GM19240 (cell line): ENCODE results near the gene TRIP4.
A peak's percentile ranks its signal among the peaks of the same experiment; 100 is the strongest.
"Not testable (repeated sequence)": the region's sequence is repeated elsewhere in the genome, so short reads cannot be mapped to it uniquely, and the experiment has no call there.

ENCODE experiments used
- DNase-seq: peaks from one replicate; pipeline ENCODE4 v3.0.0; 2011; ENCODE audit warnings: low spot score; ENCODE audit not compliant: insufficient read length

The TRIP4 gene

DNA sequence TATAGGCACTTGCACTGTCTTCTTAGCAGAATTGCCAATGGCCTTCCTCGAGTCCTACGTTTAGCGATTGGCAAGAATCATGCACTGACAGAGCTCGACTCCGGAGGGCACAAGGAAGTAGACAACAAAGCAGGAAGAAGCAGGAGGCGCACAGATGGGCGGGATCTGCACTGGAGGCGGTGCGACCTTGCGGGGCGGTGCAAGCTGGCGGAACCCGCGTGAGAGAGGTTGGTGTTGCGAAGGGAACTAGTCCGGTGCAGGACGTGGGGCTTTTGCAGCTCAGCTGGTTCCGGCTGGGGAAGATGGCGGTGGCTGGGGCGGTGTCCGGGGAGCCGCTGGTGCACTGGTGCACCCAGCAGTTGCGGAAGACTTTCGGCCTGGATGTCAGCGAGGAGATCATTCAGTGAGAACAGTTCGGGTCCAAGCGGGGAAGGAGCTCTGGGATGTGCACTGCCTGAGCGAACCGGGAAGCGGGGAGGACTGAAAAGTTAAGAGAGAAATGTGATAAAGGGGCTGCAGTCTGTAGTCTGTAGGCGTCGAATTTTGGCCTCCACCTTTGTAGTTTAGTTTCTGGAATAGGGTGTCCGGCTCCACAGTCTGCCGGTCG lies at the start of gene TRIP4:
TRIP4 (plus strand) TSS at position 275 of the 607 bp plus-strand sequence; CDS start at position 303, 28 bp downstream.
- peak; percentile 77 for DNase-seq

DNA sequence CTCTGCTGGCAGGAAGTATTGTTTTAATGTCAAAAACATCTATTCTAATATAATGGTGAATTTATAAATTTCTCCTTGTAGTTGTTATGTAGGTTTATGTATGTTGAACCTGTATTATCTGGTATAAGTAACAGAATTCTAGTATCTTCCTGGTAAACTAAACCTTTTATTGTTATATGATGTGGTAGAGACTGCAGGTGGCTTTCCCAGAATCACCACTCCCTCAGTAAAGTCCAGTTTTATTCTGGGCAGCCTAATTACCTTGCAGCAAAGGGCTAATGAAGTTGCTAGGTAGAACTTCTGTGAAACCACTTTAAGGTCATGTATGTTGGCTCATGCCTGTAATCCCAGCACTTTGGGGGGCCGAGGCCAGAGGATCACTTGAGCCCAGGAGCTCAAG lies 47.3 kb upstream of the TRIP4 start:
- no peak for DNase-seq

GRCh38 chr15:64341961-64342360 lies 45.7 kb upstream of the TRIP4 start:
- no peak for DNase-seq

DNA sequence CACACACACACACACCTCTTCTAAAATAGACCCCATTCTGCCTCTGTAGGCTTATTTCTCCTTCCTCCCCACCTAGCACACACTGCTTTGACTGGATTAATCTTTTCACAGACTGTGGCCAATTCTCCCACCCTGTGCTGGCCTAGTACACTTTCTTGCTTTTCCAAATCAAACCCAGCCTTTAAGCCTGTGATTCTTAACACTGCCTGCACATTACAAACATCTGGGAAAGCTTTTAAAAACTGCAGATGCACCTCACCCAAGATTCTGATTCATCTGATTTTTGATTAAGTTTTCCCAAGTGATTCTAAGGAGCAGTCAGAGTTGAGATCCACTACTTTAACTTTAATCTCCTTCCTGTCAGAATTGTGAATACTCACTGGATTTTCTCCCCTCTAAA lies 44.4 kb upstream of the TRIP4 start:
- DNase-seq = no peak

- DNase-seq = no peak
Measured at GRCh38 chr15:64343841-64344240, 43.8 kb upstream of the TRIP4 start.

DNA sequence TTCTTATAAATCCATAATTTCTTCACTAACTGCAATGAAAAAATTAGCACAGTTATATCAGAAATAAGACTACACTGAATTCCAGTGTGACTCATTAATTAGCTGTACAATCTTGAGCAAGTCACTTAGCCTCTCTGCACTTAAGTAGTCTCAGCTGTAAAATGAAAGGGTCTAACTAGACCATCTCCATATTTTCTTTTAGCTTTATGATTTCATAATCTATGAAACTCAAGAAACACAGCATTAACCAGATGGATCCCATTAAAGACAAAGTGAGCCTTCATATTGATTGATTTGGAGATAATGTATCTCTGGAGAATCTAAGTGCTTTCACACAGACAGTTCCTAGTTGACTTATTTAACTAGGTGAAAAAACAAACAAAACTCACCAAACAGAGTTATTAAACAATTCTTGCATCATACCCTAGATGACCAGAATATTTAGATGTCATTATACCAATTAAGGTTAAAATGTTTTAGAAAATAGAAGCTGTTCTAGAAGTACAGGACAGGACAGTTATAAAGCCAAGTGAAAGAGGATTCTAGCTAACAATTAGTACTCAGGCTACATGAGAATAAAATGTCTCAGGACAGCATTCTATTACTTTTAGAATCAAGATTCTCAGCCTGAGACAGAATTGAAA lies 42.9 kb upstream of the TRIP4 start:
- no peak for DNase-seq

DNA sequence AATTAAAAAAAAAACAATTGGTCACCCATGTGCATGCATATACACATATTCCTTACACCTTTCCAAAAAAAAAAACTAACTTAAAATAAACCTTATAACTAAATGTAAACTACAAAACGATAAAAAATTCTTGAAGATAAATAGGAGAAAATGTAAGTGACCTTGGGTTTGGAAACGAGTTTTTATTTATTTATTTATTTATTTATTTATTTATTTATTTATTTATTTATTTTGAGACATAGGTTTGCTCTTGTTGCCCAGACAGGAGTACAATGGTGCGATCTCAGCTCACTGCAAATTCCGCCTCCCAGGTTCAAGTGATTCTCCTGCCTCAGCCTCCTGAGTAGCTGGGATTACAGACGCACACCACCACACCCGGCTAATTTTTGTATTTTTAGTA lies 41.4 kb upstream of the TRIP4 start:
- not testable (repeated sequence) for DNase-seq

- no peak for DNase-seq
Measured at GRCh38 chr15:64348455-64348854, 39.2 kb upstream of the TRIP4 start.

DNA sequence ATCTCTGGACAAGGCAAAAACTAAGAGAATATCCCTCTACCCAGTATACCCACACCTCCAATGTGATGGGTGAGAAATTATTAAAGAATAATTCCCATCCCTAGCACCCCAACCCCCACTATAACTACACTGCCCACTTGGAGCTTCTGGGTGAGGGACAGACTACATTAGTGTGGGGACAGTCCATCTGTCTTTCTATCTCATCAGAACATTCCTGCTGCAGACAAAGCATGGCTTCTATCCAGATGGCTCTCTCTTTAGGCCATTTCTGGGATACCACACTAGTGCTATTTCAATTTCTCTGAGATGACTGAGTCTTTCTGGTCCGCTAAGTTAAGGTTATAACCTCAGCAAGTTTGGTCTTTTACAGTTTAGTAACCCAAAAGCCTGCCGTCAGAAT lies 38.3 kb upstream of the TRIP4 start:
- no peak for DNase-seq

- DNase-seq = no peak
Measured at GRCh38 chr15:64351265-64351664, 36.4 kb upstream of the TRIP4 start.

GRCh38 chr15:64354688-64355344 lies 32.8 kb upstream of the TRIP4 start:
- no peak for DNase-seq

- no peak for DNase-seq
Measured at GRCh38 chr15:64355348-64355943, 32.2 kb upstream of the TRIP4 start.

- peak; percentile 50 for DNase-seq
Measured at GRCh38 chr15:64355944-64356709, 31.5 kb upstream of the TRIP4 start, which contains the start of gene CSNK1G1. CSNK1G1 (minus strand) TSS chr15:64356173; CDS start chr15:64300499, 55,674 bp downstream.

GRCh38 chr15:64356710-64357040 lies 31.0 kb upstream of the TRIP4 start:
- no peak for DNase-seq

- DNase-seq = no peak
Measured at GRCh38 chr15:64361259-64361658, 26.4 kb upstream of the TRIP4 start.

- no peak for DNase-seq
Measured at GRCh38 chr15:64369078-64369607, 18.5 kb upstream of the TRIP4 start.

DNA sequence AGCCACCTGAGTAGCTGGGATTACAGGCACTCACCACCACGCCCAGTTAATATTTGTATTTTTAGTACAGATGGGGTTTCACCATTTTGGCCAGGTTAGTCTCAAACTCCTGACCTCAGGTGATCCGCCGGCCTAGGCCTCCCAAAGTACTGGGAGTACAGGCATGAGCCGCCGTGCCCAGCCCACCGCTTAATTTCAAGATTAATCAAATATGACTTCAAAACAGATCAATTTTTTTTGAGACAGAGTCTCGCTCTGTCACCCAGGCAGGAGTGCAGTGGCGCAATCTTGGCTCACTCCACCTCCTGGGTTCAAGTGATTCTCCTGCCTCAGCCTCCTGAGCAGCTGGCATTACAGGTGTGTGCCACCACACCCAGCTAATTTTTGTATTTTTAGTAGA lies 16.3 kb upstream of the TRIP4 start:
- not testable (repeated sequence) for DNase-seq

- no peak for DNase-seq
Measured at GRCh38 chr15:64373360-64373759, 14.3 kb upstream of the TRIP4 start.

GRCh38 chr15:64379216-64379960 lies 8.2 kb upstream of the TRIP4 start:
- DNase-seq = no peak

GRCh38 chr15:64380130-64380870 lies 7.3 kb upstream of the TRIP4 start:
- DNase-seq = not testable (repeated sequence)
